Cardiac muscle cell (in vitro differentiated cells and primary cell): ENCODE results near the gene GMEB2. TPM values are rescaled to one million over a fixed set of nuclear protein-coding genes. Genes with fewer than 3 reads are reported as not detected.

ENCODE experiments used
- DNase-seq, 2 donors: peaks; one replicate each; pipeline versions ENCODE4 v3.0.0 to v3.0.0-alpha.2; 2010 to 2017; ENCODE audit warnings: low read depth in 1 of 2, low spot score in 1 of 2
- H3K27ac ChIP-seq: fragments of 200-600 bp; sonication (generic); 2 replicates; pipeline ENCODE4 v1.5.1; 2016
- H3K27me3 ChIP-seq: fragments of 200-600 bp; sonication (generic); 2 replicates; pipeline ENCODE4 v1.6.0; 2016; ENCODE audit warnings: control low read depth
- H3K36me3 ChIP-seq: fragments of 200-600 bp; sonication (generic); 2 replicates; pipeline ENCODE4 v1.5.1; 2016; ENCODE audit warnings: control low read depth
- H3K4me1 ChIP-seq: fragments of 200-600 bp; sonication (generic); 2 replicates; pipeline ENCODE4 v1.8.1; 2017; ENCODE audit warnings: low read depth, mild to moderate bottlenecking, mixed run types
- H3K4me3 ChIP-seq: fragments of 200-600 bp; sonication (generic); 2 replicates; pipeline ENCODE4 v1.5.1; 2016; ENCODE audit warnings: mild to moderate bottlenecking
- H3K9me3 ChIP-seq: fragments of 200-600 bp; sonication (generic); 2 replicates; pipeline ENCODE4 v1.5.1; 2017; ENCODE audit warnings: low read depth, mild to moderate bottlenecking, control low read depth
- polyA plus RNA-seq: library from polyadenylated mRNA; unstranded; fragments of >200 nt; fragmentation: Nextera tagmentation; extraction: Ambion mirVana; gene quantifications from 2 replicates; pipeline ENCODE4 v1.2.1, GENCODE V29; 2016
- total RNA-seq: library from RNA; depleted of rRNA; stranded (reverse); fragments of >200 nt; gene quantifications from 2 replicates; pipeline ENCODE4 v1.2.3, GENCODE V29; 2016
- TF ChIP-seq, protein P1 (sequence below): IDR thresholded peaks from 2 replicates; pipeline ENCODE4 v1.5.1; 2012; ENCODE audit warnings: low read depth, mild to moderate bottlenecking, low read length

The GMEB2 gene
- total and polyA plus RNA-seq, 2 experiments from 2014 or later = 11.4 to 15.4 TPM

- no peaks in the 10 kb centered on the region for H3K27me3 ChIP-seq
- no peak overlapping the region for H3K4me3 ChIP-seq
- no peaks in the 10 kb centered on the region for H3K9me3 ChIP-seq
- DNase-seq = peak in 1 of 2 donors; percentile 17
- no peaks in the 10 kb centered on the region for H3K36me3 ChIP-seq
- TF ChIP-seq, protein P1, sequence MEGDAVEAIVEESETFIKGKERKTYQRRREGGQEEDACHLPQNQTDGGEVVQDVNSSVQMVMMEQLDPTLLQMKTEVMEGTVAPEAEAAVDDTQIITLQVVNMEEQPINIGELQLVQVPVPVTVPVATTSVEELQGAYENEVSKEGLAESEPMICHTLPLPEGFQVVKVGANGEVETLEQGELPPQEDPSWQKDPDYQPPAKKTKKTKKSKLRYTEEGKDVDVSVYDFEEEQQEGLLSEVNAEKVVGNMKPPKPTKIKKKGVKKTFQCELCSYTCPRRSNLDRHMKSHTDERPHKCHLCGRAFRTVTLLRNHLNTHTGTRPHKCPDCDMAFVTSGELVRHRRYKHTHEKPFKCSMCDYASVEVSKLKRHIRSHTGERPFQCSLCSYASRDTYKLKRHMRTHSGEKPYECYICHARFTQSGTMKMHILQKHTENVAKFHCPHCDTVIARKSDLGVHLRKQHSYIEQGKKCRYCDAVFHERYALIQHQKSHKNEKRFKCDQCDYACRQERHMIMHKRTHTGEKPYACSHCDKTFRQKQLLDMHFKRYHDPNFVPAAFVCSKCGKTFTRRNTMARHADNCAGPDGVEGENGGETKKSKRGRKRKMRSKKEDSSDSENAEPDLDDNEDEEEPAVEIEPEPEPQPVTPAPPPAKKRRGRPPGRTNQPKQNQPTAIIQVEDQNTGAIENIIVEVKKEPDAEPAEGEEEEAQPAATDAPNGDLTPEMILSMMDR = no peak
- no peaks in the 10 kb centered on the region for H3K4me1 ChIP-seq
- H3K27ac ChIP-seq = no peak overlapping the region
Measured at GRCh38 chr20:63567386-63568169, 59.3 kb downstream of the GMEB2 start.

DNA sequence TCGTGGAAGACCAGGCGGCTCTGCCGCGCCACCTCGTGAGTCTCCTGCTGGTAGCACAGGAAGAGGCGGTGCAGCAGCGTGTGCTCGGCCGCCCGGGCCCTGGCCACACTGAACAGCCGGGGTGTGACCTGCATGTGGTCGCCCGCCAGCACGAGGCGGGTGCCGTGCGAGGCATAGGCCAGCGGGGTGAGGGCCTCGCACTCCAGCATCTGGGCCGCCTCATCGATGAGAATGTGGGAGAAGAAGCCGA, 59.8 kb downstream of the GMEB2 start:
- no peaks in the 10 kb centered on the region for H3K36me3 ChIP-seq
- TF ChIP-seq, protein P1 = no peak

GRCh38 chr20:63566395-63567135, 60.3 kb downstream of the GMEB2 start:
- no peaks in the 10 kb centered on the region for H3K4me1 ChIP-seq
- TF ChIP-seq, protein P1 = no peak
- no peak overlapping the region for H3K27ac ChIP-seq
- no peak for DNase-seq
- H3K36me3 ChIP-seq = no peaks in the 10 kb centered on the region
- no peaks in the 10 kb centered on the region for H3K27me3 ChIP-seq
- no peak overlapping the region for H3K4me3 ChIP-seq
- H3K9me3 ChIP-seq = no peaks in the 10 kb centered on the region

More for the DNA sequence above, 59.8 kb downstream of the GMEB2 start:
- Histone ChIP-seq H3K4me3 (no peak overlapping the region), H3K4me1 (no peaks in the 10 kb centered on the region), H3K27me3 (no peaks in the 10 kb centered on the region), H3K27ac (no peak overlapping the region), H3K9me3 (no peaks in the 10 kb centered on the region)
- DNase-seq = no peak

DNA sequence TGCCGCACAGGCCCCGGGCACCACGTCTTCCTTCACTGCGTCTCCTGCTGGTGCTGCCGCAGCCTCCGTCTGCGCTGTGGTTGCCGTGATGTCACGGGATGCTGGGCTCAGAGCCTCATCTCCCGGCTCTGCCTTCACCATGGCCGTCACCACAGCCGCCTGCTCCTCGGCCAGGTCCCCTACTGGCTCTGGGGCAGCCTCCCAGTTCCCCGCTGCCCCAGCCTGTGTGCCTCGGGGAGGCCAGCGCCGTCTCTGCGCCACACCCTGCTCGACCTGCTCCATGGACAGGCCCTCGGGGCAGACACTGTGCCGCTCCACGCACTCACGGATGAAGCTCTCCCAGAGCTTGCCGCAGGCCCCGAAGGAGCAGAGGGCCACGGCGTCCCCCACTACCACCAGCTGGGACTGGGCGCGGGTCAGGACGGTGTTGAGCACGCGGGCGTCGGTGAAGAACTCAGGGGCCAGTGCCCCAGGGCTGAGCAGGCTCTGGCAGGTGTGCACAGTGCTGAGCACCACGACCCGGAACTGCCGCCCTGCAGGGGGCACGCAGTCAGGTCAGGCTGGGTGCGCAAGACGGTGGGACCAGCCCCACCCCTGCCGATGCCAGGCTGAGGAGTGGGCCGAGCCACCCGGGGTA, 61.1 kb downstream of the GMEB2 start:
- Histone ChIP-seq H3K9me3 (no peaks in the 10 kb centered on the region), H3K4me1 (no peaks in the 10 kb centered on the region), H3K36me3 (no peaks in the 10 kb centered on the region), H3K27me3 (no peaks in the 10 kb centered on the region), H3K4me3 (no peak overlapping the region), H3K27ac (no peak overlapping the region)
- no peak for DNase-seq
- TF ChIP-seq, protein P1 = no peak

DNA sequence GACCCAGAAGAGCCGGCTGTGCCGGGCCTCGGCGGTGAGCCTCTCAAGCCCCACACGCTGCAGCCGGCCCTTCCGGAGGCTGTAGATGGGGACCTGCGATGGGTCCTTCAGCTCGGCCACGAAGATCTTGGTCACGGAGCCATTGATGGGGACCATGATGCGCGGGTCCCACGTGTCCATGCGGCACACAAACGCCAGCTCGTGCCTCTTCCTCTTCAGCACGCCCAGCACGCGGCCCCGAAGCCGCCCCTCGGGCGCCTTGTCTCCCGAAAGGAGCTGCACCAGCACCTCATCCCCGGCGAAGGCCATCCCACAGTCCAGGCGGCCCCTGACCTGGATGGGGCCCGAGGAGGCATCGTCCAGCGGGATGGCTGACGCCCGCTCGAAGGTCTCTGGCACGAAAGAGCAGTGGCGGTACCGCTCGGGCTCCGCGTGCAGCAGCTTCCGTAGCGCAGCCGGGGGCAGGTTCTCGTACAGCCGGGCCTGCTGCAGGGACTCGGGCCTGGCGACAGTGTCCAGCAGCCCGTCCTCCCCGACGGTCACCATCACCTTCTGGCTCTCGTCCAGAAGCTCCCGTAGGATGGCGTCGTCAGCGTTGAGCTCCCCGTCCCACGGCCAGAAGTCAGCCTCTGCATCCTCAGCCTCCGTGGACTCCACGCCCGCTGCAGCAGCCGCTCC, 61.7 kb downstream of the GMEB2 start:
- no peak for DNase-seq
- H3K4me1 ChIP-seq = no peaks in the 10 kb centered on the region
- no peak overlapping the region for H3K4me3 ChIP-seq
- no peaks in the 10 kb centered on the region for H3K27me3 ChIP-seq
- H3K9me3 ChIP-seq = no peaks in the 10 kb centered on the region
- TF ChIP-seq, protein P1 = no peak
- H3K27ac ChIP-seq = no peak overlapping the region
- H3K36me3 ChIP-seq = no peaks in the 10 kb centered on the region
